CD14-positive monocyte (primary cell): ENCODE data around the gene ZNF492. TPM values are rescaled to one million over a fixed set of nuclear protein-coding genes. Genes with fewer than 3 reads are reported as not detected.

Experiments used
- DNase-seq, 3 donors: peaks; one replicate each; pipeline ENCODE4 v3.0.0-alpha.2; 2011 to 2022
- H2AFZ ChIP-seq: 2 replicates; pipeline ENCODE4 v1.6.0; 2012; ENCODE audit warnings: mild to moderate bottlenecking, low read depth, low read length, inconsistent platforms; ENCODE audit not compliant: insufficient read depth, poor library complexity, severe bottlenecking
- H3K27ac ChIP-seq, 2 donors: 1 replicate in 1 of 2; 2 replicates in 1 of 2; pipeline ENCODE4 v1.5.1; 2012 to 2013; ENCODE audit warnings: low read length in 2 of 2, control low read depth in 1 of 2, inconsistent platforms in 1 of 2, low read depth in 1 of 2, mild to moderate bottlenecking in 1 of 2
- H3K27me3 ChIP-seq, 2 donors: one replicate each; pipeline versions ENCODE4 v1.6.0 to v1.6.1; 2011 to 2013; ENCODE audit warnings: low read length in 2 of 2; ENCODE audit not compliant: control insufficient read depth in 2 of 2, insufficient read depth in 2 of 2
- H3K36me3 ChIP-seq, 2 donors: replicated peaks in 1 of 2; 1 replicate in 1 of 2; 2 replicates in 1 of 2; pipeline versions ENCODE4 v1.5.1 to v1.6.1; 2012 to 2013; ENCODE audit warnings: low read length in 2 of 2, control low read depth in 1 of 2, inconsistent platforms in 1 of 2, mild to moderate bottlenecking in 1 of 2; ENCODE audit not compliant: insufficient read depth in 2 of 2, control insufficient read depth in 1 of 2
- H3K4me1 ChIP-seq, 2 donors: 1 replicate in 1 of 2; 2 replicates in 1 of 2; pipeline versions ENCODE4 v1.5.1 to v1.6.1; 2012 to 2013; ENCODE audit warnings: low read length in 2 of 2, control low read depth in 1 of 2, inconsistent platforms in 1 of 2, mild to moderate bottlenecking in 1 of 2, moderate library complexity in 1 of 2; ENCODE audit not compliant: insufficient read depth in 2 of 2, control insufficient read depth in 1 of 2
- H3K4me2 ChIP-seq: replicated peaks from 2 replicates; pipeline ENCODE3; 2012; ENCODE audit warnings: low read length, moderate library complexity, mild to moderate bottlenecking; ENCODE audit not compliant: poor library complexity, severe bottlenecking; ENCODE audit errors: extremely low read depth
- H3K4me3 ChIP-seq, 3 experiments: fragments of 200-600 bp in 1 of 3; sonication (generic) in 1 of 3; replicated peaks in 1 of 3; 1 replicate in 2 of 3; 2 replicates in 1 of 3; pipeline ENCODE4 v1.5.1; 2011 to 2013; ENCODE audit warnings: low read length in 3 of 3, mild to moderate bottlenecking in 3 of 3, control low read depth in 2 of 3, low read depth in 2 of 3, inconsistent platforms in 1 of 3, moderate library complexity in 1 of 3
- H3K79me2 ChIP-seq: 2 replicates; pipeline ENCODE4 v1.6.0; 2012; ENCODE audit warnings: mild to moderate bottlenecking, control low read depth, inconsistent platforms, low read length, moderate library complexity; ENCODE audit not compliant: insufficient read depth
- H3K9ac ChIP-seq: 2 replicates; pipeline ENCODE4 v1.6.0; 2017; ENCODE audit warnings: low read length, mild to moderate bottlenecking; ENCODE audit not compliant: insufficient read depth, poor library complexity, severe bottlenecking
- H3K9me3 ChIP-seq, 2 donors: replicated peaks in 1 of 2; 1 replicate in 1 of 2; 2 replicates in 1 of 2; pipeline versions ENCODE4 v1.5.1 to v1.6.1; 2012 to 2013; ENCODE audit warnings: low read length in 2 of 2, control low read depth in 1 of 2; ENCODE audit not compliant: control insufficient read depth in 1 of 2, insufficient read depth in 1 of 2
- H4K20me1 ChIP-seq: 2 replicates; pipeline ENCODE4 v1.6.0; 2012; ENCODE audit warnings: mild to moderate bottlenecking, low read length, control low read depth, moderate library complexity; ENCODE audit not compliant: insufficient read depth
- H3K27ac Mint-ChIP-seq, 7 donors: one replicate each; pipeline ENCODE4 v1.8.0; 2020; ENCODE audit warnings: mild to moderate bottlenecking in 7 of 7, mixed read lengths in 7 of 7, moderate library complexity in 6 of 7, inconsistent platforms in 2 of 7
- H3K27me3 Mint-ChIP-seq, 3 donors: one replicate each; pipeline ENCODE4 v1.8.0; 2021 to 2022; ENCODE audit warnings: low read depth in 3 of 3, mild to moderate bottlenecking in 3 of 3, mixed read lengths in 3 of 3, moderate library complexity in 3 of 3, inconsistent platforms in 1 of 3
- H3K36me3 Mint-ChIP-seq, 2 donors: one replicate each; pipeline ENCODE4 v1.8.0; 2020; ENCODE audit warnings: mixed read lengths in 2 of 2, inconsistent platforms in 1 of 2, mild to moderate bottlenecking in 1 of 2
- H3K4me1 Mint-ChIP-seq: one replicate; pipeline ENCODE4 v1.8.0; 2020; ENCODE audit warnings: mild to moderate bottlenecking, mixed read lengths
- H3K4me3 Mint-ChIP-seq, 2 donors: one replicate each; pipeline ENCODE4 v1.8.0; 2020; ENCODE audit warnings: mild to moderate bottlenecking in 2 of 2, mixed read lengths in 2 of 2, moderate library complexity in 1 of 2
- H3K9me3 Mint-ChIP-seq, 7 donors: one replicate each; pipeline ENCODE4 v1.8.0; 2020 to 2022; ENCODE audit warnings: mixed read lengths in 7 of 7, mild to moderate bottlenecking in 6 of 7, moderate library complexity in 6 of 7, inconsistent platforms in 2 of 7
- CTCF ChIP-seq: fragments of 200-600 bp; IDR thresholded peaks from one replicate; pipeline ENCODE4 v1.8.0; 2022; ENCODE audit warnings: antibody characterized with exemption, mild to moderate bottlenecking
- WGBS: methylation state at CpG from one replicate; pipeline ENCODE4 v1.1.5; 2013; ENCODE audit warnings: missing lambda C conversion rate; ENCODE audit not compliant: insufficient coverage; 5-methylcytosine and 5-hydroxymethylcytosine counted together
- intact Hi-C, 2 donors: fragments of 100-400 bp; cut with micrococcal nuclease; formaldehyde crosslinking; loops; one replicate each; pipeline versions ENCODE4 v1.15.0 to v1.15.1; 2023
- polyA plus RNA-seq, 3 donors: library from polyadenylated mRNA; depleted of rRNA in 1 of 3; unstranded in 2 of 3; stranded (reverse) in 1 of 3; fragments of 300-500 nt in 2 of 3; fragments of >200 nt in 1 of 3; fragmentation: Illumina TruSeq in 2 of 3; gene quantifications; 1 replicate in 2 of 3; 2 replicates in 1 of 3; pipeline ENCODE4 v1.2.3, GENCODE V29; 2012 to 2021

Gene ZNF492
- polyA plus RNA-seq, 3 donors: 0.01 TPM; not detected in 2

DNA sequence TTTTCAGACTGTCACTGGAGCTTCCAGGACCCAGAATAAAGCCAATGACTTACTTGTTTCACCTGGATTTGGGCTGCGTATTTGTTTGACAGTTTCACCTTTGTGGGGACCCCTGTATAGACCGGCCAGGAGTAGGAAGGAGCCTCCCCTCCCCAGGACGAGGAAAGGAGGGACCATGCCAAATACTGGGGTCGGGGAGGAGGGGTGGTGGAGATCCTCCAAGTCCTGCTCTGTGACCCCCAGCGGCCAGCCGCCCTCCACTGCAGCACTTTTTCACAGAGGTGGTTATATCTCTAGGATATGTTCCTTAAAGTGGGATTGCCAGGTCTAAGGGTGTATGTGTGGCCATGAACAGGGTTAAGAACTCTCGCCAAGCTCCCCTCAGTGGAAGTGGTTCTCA, 25.7 kb upstream of the ZNF492 start:
- H3K9ac ChIP-seq: no peak overlapping the region
- no peak for DNase-seq
- intact Hi-C loops: no loop called here
- H3K36me3 ChIP-seq: no peaks in the 10 kb centered on the region
- H3K4me1 ChIP-seq: no peaks in the 10 kb centered on the region
- H3K27ac ChIP-seq: no peak overlapping the region
- no peak overlapping the region for H3K4me3 ChIP-seq
- H3K4me2 ChIP-seq: no peak overlapping the region
- H4K20me1 ChIP-seq: no peaks in the 10 kb centered on the region
- WGBS: 80% methylated on average over 2 of the region's 7 CpGs
- Mint-ChIP-seq H3K27me3 (peaks cover 0 to 5% (median 5%) of the 10 kb centered on the region in 3 donors), H3K9me3 (peaks cover 43 to 97% (median 85%) of the 10 kb centered on the region in 7 donors), H3K36me3 (no peaks in the 10 kb centered on the region), H3K27ac (no peak overlapping the region), H3K4me3 (no peak overlapping the region), H3K4me1 (no peaks in the 10 kb centered on the region)
- H3K9me3 ChIP-seq: peaks cover 90 to 98% of the 10 kb centered on the region in 2 donors
- TF ChIP-seq CTCF: no peak
- H3K79me2 ChIP-seq: no peaks in the 10 kb centered on the region
- no peaks in the 10 kb centered on the region for H3K27me3 ChIP-seq
- H2AFZ ChIP-seq: no peak overlapping the region

- WGBS: 79% methylated on average over 4 of the region's 4 CpGs
These were observed 24.5 kb upstream of the ZNF492 start for GRCh38 chr19:22609630-22610029.

More at GRCh38 chr19:22609630-22610029, 24.5 kb upstream of the ZNF492 start:
- Histone ChIP-seq H3K79me2 (no peaks in the 10 kb centered on the region), H4K20me1 (no peaks in the 10 kb centered on the region), H3K4me1 (no peaks in the 10 kb centered on the region), H3K9ac (no peak overlapping the region), H3K36me3 (no peaks in the 10 kb centered on the region), H3K27ac (no peak overlapping the region), H3K27me3 (no peaks in the 10 kb centered on the region), H3K4me2 (no peak overlapping the region), H3K9me3 (peaks cover 87 to 93% of the 10 kb centered on the region in 2 donors), H3K4me3 (no peak overlapping the region), H2AFZ (no peak overlapping the region)
- peaks cover 40 to 96% (median 85%) of the 10 kb centered on the region in 7 donors for H3K9me3 Mint-ChIP-seq
- no peak overlapping the region for H3K27ac Mint-ChIP-seq
- intact Hi-C loops: no loop called here
- H3K27me3 Mint-ChIP-seq: peaks cover 0 to 5% (median under 1%) of the 10 kb centered on the region in 3 donors
- no peak for DNase-seq
- no peaks in the 10 kb centered on the region for H3K36me3 Mint-ChIP-seq
- TF ChIP-seq CTCF: no peak
- H3K4me1 Mint-ChIP-seq: no peaks in the 10 kb centered on the region
- H3K4me3 Mint-ChIP-seq: no peak overlapping the region
